Inflammatory macrophage treated with lipopolysaccharide for 4 hours (primary cell): ENCODE results near the gene PCP2.
A peak's percentile ranks its signal among the peaks of the same experiment; 100 is the strongest.

ENCODE experiments used
- DNase-seq: peaks from one replicate; pipeline ENCODE4 v3.0.0-alpha.2; 2020

PCP2 gene

DNA sequence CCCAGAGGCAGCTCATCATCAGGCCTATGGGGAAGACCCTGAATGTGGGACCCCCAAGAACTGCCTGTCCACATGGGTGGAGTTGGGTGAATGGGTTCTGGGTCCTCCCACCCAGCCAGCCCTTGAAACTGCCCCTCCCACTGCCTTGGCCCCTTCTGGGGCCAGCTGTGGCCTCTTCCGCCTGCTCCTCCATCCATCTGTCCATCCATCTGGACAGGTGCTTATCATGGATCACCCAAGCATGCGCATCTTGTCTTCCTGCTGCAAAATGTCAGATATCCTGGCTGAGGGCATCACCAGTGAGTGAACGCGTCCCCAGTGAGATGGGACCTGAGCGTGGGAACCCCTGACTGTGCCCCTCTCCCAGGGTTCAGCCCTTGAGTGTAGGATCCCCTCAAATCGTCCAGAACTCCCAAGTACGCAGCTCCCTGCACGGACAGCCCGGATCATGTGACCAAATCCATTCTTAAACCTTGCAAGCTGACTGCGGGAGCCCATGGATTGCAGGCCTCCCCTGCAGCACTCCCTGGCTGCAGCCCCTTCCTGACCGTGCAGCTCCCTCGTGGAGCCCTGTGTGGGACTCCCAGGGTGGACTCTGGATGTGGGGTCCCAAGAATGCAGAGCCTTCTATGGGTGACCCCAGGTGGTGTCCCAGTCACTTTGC, 5.4 kb upstream of the PCP2 start:
- no peak for DNase-seq

DNA sequence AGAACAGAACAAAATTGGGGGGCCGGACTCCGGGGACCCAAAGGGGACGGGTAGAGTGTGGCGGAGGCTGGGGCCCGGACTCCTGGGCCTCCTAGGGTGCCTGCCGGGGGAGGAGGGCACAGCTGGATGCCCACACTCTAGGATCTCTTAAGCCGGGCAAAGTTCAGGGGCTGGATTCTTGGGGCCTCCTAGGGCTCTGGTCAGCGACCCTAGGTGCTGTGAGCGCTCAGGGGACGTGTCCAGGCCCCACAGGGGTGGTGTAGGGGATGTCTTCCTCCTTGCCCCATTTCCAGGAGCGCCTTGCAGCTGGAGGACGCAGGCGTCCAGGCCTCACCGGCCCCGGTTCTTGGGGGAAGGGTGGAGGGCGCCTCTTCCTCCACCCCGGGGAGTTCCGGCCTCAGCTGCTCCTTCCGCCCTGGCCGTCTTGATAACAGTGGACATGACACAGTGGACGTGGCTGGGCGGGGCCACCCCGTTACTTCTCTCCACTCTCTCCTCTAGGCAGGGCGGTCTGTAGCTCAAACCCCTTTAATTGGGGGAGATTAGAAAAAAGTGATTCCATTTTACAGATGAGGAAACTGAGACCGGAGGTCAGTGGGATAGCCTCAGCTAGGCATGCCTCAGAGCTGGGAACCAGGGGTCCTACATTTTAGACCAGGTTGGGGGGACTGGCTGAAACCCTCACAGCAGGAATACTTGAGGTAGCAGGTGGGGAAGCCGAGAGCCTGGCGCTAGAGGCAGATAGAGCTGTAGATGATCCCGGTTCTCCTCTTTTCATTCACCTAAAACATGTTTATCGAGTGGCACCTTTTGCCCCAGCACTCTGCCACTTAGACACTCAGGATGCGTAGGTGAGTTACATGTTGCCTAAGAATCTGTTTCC, 4.1 kb upstream of the PCP2 start:
- peak; percentile 80 for DNase-seq

- DNase-seq, result peak; percentile 75
Measured at GRCh38 chr19:7636691-7637373, 3.3 kb upstream of the PCP2 start, which contains the start of gene STXBP2. TSS of gene STXBP2 (plus strand) at chr19:7637110. CDS start at chr19:7637150, 40 bp downstream.

- DNase-seq, result no peak
Measured at GRCh38 chr19:7636317-7636690, 2.8 kb upstream of the PCP2 start.

DNA sequence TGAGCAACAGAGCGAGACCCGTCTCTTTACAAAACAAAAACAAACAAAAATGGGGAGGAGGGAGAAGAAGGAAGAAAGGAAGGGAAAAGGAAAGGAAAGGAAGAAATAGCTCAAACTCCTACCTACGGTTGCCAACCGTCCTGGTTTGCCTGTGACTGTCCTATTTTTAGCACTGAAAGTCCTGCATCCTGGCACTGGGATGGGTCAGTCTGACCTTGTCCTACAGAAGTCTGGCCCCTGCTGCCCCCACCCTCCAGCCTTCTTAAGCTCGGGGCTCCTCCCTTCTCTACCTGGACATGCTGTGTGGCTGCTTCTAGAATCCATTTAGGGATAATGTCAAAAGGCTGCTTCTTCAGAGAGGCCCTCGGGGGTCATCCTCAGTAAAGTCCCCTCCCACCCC, 2.2 kb upstream of the PCP2 start:
- no peak for DNase-seq

GRCh38 chr19:7632340-7633203, 947 bp downstream of the PCP2 start:
- DNase-seq, result no peak

DNA sequence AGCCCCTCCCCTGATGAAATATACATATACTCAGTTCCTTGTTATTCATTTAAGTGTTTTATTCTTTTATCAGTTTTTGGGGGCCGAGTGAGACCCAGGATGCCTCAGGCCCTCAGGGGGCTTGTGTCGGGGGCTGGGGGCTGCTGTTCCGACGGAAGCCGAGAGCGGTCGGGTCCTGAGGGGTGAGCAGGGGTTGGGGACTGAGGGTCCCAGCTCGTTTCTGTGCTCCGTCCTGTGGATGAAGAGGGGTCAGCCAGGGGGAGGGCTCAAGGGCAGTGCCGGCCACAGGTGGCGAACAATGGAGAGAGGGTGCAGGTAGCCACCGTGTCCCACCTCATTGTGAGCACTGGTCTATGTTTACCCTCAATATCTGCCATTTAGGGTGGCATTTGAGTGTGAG, 1.9 kb downstream of the PCP2 start:
- no peak for DNase-seq

DNA sequence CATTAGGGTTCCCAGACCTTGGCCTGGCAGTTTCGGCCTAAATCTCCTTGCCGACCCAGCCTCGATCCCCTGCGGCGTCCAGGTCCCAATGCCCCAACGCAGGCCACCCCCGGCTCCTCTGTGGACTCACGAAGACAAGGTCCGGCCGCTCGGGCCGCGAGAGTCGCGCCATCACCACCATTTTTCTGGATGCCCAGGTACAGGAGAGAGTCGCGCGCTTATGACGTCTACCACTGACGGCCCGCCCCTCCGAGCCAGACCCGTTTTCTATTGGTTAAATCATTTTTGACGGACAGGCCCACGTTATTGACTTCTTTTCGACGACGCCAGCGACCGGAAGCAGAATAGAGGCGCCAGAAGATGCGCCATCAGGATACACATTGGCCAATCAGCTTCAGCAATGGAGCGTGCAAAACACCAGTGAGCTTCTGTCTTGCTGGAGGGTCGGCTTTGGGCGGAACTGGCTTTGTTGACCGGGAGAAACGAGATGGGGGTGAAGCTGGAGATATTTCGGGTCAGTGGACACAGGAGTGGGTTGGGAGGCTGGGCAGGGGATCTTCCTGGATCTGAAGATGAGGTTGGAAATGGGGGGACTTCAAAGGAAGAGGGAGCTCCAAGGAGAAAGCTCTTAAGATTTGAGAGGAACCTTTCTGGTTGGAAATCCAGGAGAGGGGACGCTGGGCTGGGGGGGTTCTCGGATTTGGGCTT, 4.0 kb downstream of the PCP2 start, which contains the start of the genes PET100 and XAB2:
Gene PET100 (plus strand): TSS at position 447 of the 708 bp plus-strand sequence. CDS start 41 bp downstream, at position 488.
Gene XAB2 (minus strand): TSS at position 199 of the 708 bp plus-strand sequence. CDS start 18 bp downstream, at position 181.
- peak; percentile 99 for DNase-seq

- no peak for DNase-seq
Measured at GRCh38 chr19:7628589-7629311, 4.8 kb downstream of the PCP2 start.

DNA sequence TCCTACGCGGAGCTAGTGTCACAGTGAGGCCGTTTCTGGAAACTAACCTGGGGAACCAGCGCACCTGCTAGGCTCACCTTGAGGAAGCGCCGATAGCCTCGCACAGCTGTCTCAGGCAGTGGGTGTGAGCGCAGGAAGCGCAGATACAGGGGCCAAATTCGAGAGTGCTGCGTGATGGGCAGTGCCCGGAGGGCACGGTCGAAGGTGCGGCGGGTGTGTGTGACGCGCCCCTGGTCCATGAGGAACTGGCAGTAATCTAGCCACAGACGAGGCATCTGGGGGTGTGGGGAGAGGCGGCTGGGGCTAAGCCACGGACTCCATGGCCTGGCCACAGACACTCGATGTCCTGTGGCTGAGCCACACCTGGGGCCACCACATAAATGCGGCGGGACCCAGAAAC, 6.4 kb downstream of the PCP2 start:
- DNase-seq, result no peak

DNA sequence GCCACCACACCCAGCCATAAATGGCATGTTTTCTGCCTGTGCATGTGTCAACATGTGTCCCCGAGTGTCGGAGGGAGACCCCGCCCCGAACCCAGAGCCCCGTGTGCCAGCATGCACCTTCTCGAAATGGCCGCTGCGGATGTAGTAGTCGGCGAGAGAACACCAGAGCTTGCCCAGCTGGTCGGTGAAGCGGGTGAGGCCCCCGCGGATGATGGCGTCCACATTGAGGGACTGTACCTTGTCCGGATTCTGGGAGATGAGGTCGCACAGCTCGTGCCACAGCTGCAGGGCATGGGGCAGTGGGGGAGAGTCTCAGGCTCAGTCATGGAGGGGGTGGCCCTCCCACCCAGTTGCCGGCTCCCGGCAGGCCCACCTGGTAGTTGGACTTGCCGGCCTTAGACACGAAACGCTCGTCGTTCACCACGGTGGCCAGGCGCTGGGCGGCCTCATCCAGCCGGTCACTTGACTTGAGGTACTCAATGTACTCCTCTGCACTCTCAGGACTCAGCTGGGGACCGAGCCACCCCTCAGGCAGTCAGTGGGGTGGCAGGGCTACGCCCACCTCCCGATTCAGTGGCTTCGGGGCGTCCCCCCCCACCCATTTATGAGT, 7.7 kb downstream of the PCP2 start:
- DNase-seq, result no peak

DNA sequence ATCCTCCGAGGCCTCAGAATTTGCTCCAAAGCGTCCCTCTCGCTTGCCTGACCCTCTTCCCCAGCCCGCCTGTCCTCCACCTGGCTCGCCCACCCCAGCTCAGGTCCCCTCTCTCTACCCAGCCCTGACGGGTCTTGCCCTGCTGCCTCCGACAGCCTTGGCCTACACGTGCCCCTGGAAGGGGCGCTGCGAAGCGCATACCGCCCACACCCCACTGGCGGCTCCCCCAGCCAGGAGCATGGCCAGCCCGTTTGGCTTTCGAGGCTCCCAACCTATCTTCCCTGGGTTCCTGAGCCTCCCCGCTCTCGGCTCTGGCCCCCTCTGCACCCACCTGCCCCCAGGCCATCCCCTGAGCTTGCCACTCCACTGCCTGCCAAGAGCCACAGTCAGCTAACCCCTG, 8.7 kb downstream of the PCP2 start:
- DNase-seq, result no peak

GRCh38 chr19:7623725-7624603, 9.6 kb downstream of the PCP2 start:
- no peak for DNase-seq

DNA sequence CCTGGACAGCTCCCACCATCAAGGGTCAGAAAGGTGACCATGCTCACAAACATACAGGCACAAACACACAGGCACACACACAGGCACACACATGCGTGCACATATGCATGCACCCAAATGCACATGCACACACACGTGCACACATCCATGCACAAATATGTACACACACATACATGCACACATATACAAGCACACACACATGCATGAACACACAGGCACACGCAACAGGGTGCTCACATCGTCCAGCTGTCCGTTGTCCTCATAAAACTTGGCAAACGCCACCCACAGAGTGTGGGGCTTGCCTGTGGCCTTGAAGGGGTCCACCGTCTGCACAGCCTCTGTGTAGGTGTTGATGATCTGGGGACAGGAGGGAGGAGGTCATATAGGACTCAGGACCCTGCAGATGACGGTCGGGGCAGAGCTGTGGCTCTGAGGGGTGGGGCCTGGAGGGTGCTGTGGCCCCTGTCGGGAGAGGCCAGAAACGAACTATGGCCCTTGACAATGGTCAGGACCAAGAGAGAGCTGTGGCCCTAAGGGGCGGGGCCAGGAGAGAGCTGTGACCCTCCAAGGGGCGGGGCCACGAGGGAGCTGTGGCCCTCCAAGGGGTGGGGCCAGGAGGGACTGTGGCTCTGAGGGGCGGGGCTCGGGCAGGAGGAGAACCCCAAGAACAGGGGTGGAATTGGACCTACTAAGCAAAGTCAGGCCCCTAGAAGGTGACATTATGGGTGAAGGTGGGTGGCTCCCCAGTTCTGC, 10.4 kb downstream of the PCP2 start:
- peak; percentile 7 for DNase-seq

DNA sequence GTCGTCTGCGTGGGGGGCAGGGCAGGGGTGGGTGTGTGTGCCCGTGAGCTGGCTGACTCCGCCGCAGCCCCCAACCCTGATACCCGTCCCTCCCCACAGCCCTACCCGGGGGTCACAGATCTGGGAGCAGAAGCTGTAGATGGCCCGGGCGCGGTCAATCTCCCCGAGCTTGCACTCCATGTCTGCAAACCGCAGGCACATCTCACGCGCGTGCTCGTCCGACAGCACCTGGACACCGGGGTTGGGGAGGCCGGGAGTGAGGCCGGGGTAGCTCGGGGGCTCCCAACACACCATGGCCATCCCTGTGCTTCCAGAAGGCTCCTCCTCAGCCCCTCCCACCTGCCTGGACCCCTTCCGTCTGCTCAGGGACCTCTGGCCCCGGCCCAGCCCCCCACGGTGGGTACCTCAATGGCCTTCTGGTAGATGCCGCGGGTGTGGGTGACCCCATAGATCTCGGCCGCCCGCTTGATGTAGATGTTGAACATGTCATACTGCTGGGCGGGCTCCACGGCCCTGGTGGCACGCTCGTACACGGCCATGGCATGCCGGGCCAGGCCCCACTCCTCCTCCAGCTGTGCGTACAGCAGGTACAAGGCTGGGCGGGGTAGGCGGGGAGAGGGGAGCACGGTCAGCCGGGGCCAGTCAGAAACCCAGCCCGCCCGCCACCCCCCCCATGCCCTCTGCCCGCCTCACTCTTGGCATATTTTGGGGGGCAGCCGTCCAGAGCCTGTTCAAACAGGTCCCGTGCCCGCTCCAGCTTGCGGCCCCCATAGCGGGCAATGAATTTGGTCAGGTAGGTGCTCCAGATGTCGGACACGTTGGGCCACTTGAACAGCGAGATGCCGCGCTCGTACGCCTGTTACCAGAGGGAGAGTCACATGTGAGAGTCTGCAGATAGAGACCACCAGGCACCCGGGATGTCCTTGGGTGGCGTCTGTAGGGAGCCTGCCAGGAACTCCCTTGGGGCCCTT, 12.8 kb downstream of the PCP2 start:
- no peak for DNase-seq

- no peak for DNase-seq
Measured at GRCh38 chr19:7619671-7620441, 13.7 kb downstream of the PCP2 start.
